HUDEP-2 (cell line): Measurements from ENCODE around the gene ABHD6.
"Not testable (repeated sequence)": the region's sequence is repeated elsewhere in the genome, so short reads cannot be mapped to it uniquely, and the experiment has no call there.

Experiments
- DNase-seq, 76 experiments: peaks; one replicate each; lab custom pipeline; 2025; ENCODE audit not compliant: unreplicated experiment in 76 of 76; lab: John Stamatoyannopoulos, UW

The ABHD6 gene

DNA sequence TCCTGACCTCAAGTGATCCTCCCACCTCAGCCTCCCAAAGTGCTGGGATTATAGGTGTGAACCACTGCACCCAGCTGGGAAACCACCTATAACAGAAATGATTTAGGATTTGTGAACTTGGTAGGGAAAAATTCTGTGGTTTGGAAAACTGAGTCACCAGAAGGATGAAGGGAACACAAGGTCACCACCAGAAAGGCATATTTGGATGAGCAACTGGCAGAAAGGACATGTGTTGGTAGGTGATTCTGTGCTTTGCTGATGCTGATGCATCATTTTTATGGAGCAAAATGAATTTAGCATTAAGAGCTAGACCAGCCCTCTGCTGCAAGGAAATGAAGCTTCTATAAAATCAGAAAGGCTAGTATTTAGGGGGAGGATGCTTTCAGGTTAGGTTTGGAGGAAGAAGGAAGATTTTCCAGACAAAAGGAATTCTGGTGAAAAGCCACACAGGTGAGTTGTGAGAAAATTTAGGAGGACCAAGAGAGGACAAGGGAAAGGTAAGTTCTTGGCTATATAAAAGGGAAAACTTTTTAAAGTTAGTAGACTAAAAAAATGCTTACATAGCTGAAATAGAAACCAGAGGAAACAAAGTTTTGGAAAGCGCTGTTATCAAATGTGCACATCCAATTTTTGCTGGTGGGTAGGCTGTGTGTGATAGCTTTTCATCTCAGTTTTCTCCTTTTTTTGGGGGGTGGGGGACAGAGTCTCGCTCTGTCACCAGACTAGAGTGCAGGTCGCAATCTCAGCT, 98.7 kb downstream of the ABHD6 start:
- no peak for DNase-seq

GRCh38 chr3:58337190-58337589, 99.6 kb downstream of the ABHD6 start:
- DNase-seq: no peak

DNA sequence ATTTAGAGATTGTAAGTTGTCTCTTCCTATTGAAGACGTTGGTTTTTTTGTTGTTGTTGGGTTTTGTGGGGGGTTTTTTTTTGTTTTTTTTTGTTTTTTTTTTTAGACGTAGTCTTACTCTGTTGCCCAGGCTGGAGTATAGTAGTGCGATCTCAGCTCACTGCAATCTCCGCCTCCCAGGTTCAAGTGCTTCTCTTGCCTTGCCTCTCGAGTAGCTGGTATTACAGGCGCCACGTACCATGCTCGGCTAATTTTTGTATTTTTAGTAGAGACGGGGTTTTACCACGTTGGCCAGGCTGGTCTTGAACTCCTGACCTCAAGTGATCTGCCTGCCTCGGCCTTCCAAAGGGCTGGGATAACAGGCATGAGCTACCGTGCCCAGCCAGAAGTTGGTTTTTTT, 101.6 kb downstream of the ABHD6 start:
- not testable (repeated sequence) for DNase-seq

- DNase-seq: no peak
Measured at GRCh38 chr3:58340594-58341244, 103.1 kb downstream of the ABHD6 start.

DNA sequence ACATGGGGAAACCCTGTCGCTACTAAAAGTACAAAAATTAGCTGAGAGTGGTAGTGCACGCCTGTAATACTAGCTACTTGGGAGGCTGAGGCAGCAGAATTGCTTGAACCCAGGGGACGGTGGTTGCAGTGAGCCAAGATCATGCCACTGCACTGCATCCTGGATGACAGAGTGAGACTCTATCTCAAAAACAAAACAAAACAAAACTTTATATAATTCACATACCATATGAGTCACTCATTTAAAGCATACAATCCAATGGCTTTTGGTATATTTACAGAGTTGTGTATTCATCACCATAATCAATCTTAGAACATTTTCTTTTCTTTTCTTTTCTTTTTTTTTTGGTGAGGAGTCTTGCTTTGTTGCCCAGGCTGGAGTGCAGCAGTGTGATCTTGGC, 103.8 kb downstream of the ABHD6 start:
- DNase-seq: no peak

DNA sequence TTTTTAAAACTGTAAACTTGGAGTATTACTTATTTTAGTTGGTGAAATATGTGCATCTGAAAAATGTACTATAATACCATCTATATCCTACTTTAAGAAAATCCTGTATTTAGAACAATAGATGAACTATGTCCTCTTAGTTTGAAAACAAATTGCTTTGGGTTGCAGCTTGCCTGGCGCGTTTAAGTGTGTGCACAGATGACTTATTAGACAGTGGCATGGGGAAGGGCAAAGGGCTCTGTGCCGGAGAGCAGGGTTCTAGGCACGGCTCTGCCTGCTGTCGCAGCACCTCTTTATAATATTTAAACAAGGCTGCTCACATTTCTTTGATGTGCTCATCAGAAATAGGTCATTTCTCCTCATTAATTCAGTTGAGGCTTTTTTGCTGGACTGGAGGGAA, 105.1 kb downstream of the ABHD6 start:
- no peak for DNase-seq
